Smooth muscle cell (in vitro differentiated cells): Measurements from ENCODE around the gene XPNPEP1. TPM values are rescaled to one million over a fixed set of nuclear protein-coding genes. Genes with fewer than 3 reads are reported as not detected.

Source experiments
- DNase-seq: peaks from one replicate; lab custom pipeline; 2025; ENCODE audit not compliant: unreplicated experiment; lab: John Stamatoyannopoulos, UW
- H2AFZ ChIP-seq: fragments of 200-600 bp; sonication (generic); 2 replicates; pipeline ENCODE4 v1.6.0; 2016; ENCODE audit warnings: antibody characterized with exemption, low read depth, mild to moderate bottlenecking
- H3F3A ChIP-seq: fragments of 200-600 bp; sonication (generic); 2 replicates; pipeline ENCODE4 v1.6.0; 2017; ENCODE audit warnings: antibody characterized with exemption, low read depth
- H3K27ac ChIP-seq: fragments of 200-600 bp; sonication (generic); 2 replicates; pipeline ENCODE4 v1.5.1; 2016; ENCODE audit warnings: low read depth, mild to moderate bottlenecking
- H3K27me3 ChIP-seq: fragments of 200-600 bp; sonication (generic); 2 replicates; pipeline ENCODE4 v1.6.1; 2016; ENCODE audit warnings: low read depth, mild to moderate bottlenecking
- H3K36me3 ChIP-seq: fragments of 200-600 bp; sonication (generic); 2 replicates; pipeline ENCODE4 v1.5.1; 2016; ENCODE audit warnings: low read depth
- H3K4me1 ChIP-seq: fragments of 200-600 bp; sonication (generic); 2 replicates; pipeline ENCODE4 v1.5.1; 2016; ENCODE audit warnings: low read depth
- H3K4me2 ChIP-seq: fragments of 200-600 bp; sonication (generic); 2 replicates; pipeline ENCODE4 v1.6.0; 2016; ENCODE audit warnings: mild to moderate bottlenecking
- H3K4me3 ChIP-seq: fragments of 200-600 bp; sonication (generic); 2 replicates; pipeline ENCODE4 v1.5.1; 2016; ENCODE audit warnings: mild to moderate bottlenecking
- H3K79me2 ChIP-seq: fragments of 200-600 bp; sonication (generic); 2 replicates; pipeline ENCODE4 v1.6.0; 2016; ENCODE audit warnings: low read depth, mild to moderate bottlenecking
- H3K9ac ChIP-seq: fragments of 200-600 bp; sonication (generic); 2 replicates; pipeline ENCODE4 v1.6.0; 2016; ENCODE audit warnings: low read depth
- H3K9me3 ChIP-seq: fragments of 200-600 bp; sonication (generic); replicated peaks from 2 replicates; pipeline ENCODE4 v1.5.1; 2016; ENCODE audit warnings: low read depth
- H4K20me1 ChIP-seq: fragments of 200-600 bp; sonication (generic); 2 replicates; pipeline ENCODE4 v1.6.0; 2016; ENCODE audit warnings: low read depth
- CTCF ChIP-seq: fragments of 200-600 bp; sonication (generic); IDR thresholded peaks from 2 replicates; pipeline ENCODE4 v1.5.1; 2017; ENCODE audit warnings: borderline replicate concordance, mild to moderate bottlenecking, antibody characterized with exemption; ENCODE audit not compliant: insufficient read depth, poor library complexity, severe bottlenecking
- WGBS: methylation state at CpG from one replicate; pipeline ENCODE4 v1.1.7; 2016; ENCODE audit warnings: low lambda C conversion rate; 5-methylcytosine and 5-hydroxymethylcytosine counted together
- polyA plus RNA-seq: library from polyadenylated mRNA; unstranded; fragments of >200 nt; fragmentation: Nextera tagmentation; extraction: Ambion mirVana; gene quantifications from 2 replicates; pipeline ENCODE4 v1.2.1, GENCODE V29; 2016
- total RNA-seq: library from RNA; depleted of rRNA; stranded (reverse); fragments of >200 nt; gene quantifications from 2 replicates; pipeline ENCODE4 v1.2.3, GENCODE V29; 2014

XPNPEP1 gene
- total and polyA plus RNA-seq, 2 experiments from 2014 or later: 63.0 to 147 TPM

- Histone ChIP-seq H3K4me2 (no peak overlapping the region), H3F3A (no peaks in the 10 kb centered on the region), H3K9me3 (no peaks in the 10 kb centered on the region), H3K4me1 (no peaks in the 10 kb centered on the region), H3K27me3 (peaks cover under 1% of the 10 kb centered on the region), H3K36me3 (no peaks in the 10 kb centered on the region), H2AFZ (no peak overlapping the region), H3K4me3 (no peak overlapping the region), H3K79me2 (no peaks in the 10 kb centered on the region), H3K27ac (no peak overlapping the region), H3K9ac (no peak overlapping the region), H4K20me1 (no peaks in the 10 kb centered on the region)
- no peak for DNase-seq
- TF ChIP-seq CTCF: no peak
- 91% methylated on average over 7 of the region's 7 CpGs for WGBS
These were observed 84.6 kb downstream of the XPNPEP1 start for GRCh38 chr10:109838592-109839244.

- Histone ChIP-seq H3K36me3 (no peaks in the 10 kb centered on the region), H3K4me2 (peak overlapping the region; percentile 4), H3K79me2 (no peaks in the 10 kb centered on the region), H3K4me3 (no peak overlapping the region), H3K9me3 (no peaks in the 10 kb centered on the region), H3K27me3 (no peaks in the 10 kb centered on the region), H3K9ac (no peak overlapping the region), H3K4me1 (no peaks in the 10 kb centered on the region), H4K20me1 (no peaks in the 10 kb centered on the region), H3K27ac (no peak overlapping the region), H3F3A (no peaks in the 10 kb centered on the region), H2AFZ (no peak overlapping the region)
- DNase-seq: no peak
- TF ChIP-seq CTCF: no peak
- 46% methylated on average over 4 of the region's 4 CpGs for WGBS
These were observed 85.9 kb downstream of the XPNPEP1 start for GRCh38 chr10:109837384-109837783.

GRCh38 chr10:109835257-109835656 is 88.1 kb downstream of the XPNPEP1 start:
- H3K9ac ChIP-seq: no peak overlapping the region
- no peak overlapping the region for H3K4me3 ChIP-seq
- no peak overlapping the region for H2AFZ ChIP-seq
- H3K27ac ChIP-seq: no peak overlapping the region
- WGBS: 56% methylated on average over 1 of the region's 1 CpG
- H3K4me1 ChIP-seq: no peaks in the 10 kb centered on the region
- no peak for TF ChIP-seq CTCF
- H3K36me3 ChIP-seq: no peaks in the 10 kb centered on the region
- no peaks in the 10 kb centered on the region for H3F3A ChIP-seq
- no peak for DNase-seq
- H3K27me3 ChIP-seq: no peaks in the 10 kb centered on the region
- no peaks in the 10 kb centered on the region for H4K20me1 ChIP-seq
- no peak overlapping the region for H3K4me2 ChIP-seq
- no peaks in the 10 kb centered on the region for H3K9me3 ChIP-seq
- H3K79me2 ChIP-seq: no peaks in the 10 kb centered on the region

- Histone ChIP-seq H3K9me3 (no peaks in the 10 kb centered on the region), H4K20me1 (no peaks in the 10 kb centered on the region), H3K4me3 (no peak overlapping the region), H3K27me3 (no peaks in the 10 kb centered on the region), H2AFZ (no peak overlapping the region), H3F3A (no peaks in the 10 kb centered on the region), H3K36me3 (no peaks in the 10 kb centered on the region), H3K4me1 (no peaks in the 10 kb centered on the region), H3K4me2 (no peak overlapping the region), H3K9ac (no peak overlapping the region), H3K79me2 (no peaks in the 10 kb centered on the region), H3K27ac (no peak overlapping the region)
- DNase-seq: no peak
- no peak for TF ChIP-seq CTCF
- 97% methylated on average over 9 of the region's 9 CpGs for WGBS
These were observed 91.5 kb downstream of the XPNPEP1 start for GRCh38 chr10:109831846-109832245.
